Stimulated activated CD4-positive, alpha-beta T cell treated with anti-CD3 and anti-CD28 coated beads, Interleukin-15, amount 100 ng/mL, for 24 hours (primary cell): Measurements from ENCODE around the gene NPAS3.

Experiments
- DNase-seq: peaks from one replicate; pipeline ENCODE4 v3.0.0-alpha.2; 2020

NPAS3 gene

DNA sequence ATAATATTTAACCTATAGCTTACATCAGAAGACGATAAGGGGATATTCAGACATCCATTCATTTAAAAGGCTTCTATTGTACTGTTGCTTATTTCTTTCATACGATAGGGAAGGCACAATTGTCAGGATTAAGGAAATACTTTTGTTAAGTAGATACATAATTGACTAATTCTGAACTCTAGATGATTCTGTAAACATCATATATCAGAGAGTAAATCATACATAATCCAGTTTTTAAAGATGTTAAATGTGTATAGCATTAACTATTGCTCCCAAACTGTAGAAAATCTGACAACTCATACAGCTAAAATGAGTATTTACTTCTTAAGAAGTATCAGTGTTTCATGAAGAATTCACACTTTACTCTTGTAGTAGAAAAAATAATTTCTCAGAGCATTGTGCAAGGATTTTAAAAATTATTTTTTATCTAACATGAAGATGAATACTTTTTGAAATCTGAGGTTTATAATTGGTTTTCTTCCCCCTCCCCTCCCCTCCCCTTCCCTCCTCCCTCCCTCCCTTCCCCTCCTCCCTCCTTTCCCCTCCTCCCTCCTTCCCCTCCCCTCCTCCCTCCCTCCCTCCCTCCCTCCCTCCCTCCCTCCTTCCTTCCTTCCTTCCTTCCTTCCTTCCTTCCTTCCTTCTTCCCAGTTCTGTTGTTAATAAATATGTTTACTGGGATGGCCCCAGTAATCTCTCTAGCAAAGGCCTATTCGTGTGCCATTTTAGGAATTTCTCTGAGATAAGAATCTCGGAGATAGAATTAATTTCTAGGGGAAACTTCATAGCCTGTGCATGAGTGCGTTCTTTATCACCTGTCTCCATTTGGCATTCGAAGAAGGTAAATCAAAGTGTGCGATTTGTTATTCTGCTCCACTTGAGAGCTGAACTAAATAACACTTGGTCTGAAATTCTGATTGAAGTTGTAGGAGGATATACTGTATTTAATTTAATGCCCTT lies 2.3 kb downstream of the NPAS3 start:
- DNase-seq: no peak

- no peak for DNase-seq
Measured at GRCh38 chr14:32941668-32942065, 3.0 kb downstream of the NPAS3 start.

DNA sequence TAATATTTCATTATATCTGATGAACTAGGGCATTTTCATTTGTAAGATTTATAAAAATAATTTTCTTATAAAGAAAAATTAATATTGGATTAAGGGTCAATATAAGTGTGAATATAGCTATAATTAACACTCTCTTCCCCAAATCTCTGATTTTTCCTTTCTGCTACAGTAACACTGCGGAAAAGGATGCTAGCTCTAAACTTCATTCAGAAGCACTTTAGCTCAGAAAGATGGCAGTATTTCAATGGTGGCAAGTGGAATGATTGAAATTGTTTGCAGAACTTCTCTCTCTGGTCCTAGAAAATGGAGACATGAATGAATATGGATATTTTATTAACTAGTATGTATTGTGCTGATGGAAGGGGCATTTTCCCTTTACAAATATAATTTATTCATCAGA lies 8.4 kb downstream of the NPAS3 start:
- DNase-seq: no peak

DNA sequence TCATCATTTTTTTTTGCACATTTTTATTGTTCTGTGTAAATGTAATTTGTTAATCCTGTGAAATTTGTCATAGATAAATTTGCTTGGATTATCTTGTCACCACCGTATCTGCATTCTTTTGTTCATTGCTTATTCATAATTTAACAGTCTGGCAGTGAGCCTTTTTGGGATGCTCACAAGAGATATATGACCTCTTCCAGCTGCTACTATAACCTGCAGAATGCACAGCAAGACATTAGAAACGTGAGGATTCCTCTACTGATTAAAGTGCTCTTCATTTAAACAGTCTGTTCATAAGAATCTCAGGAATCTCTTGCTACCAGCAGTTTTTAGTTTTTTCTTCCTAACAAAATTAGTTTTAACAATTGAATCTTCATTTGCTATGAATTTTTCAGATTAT lies 9.1 kb downstream of the NPAS3 start:
- no peak for DNase-seq

DNA sequence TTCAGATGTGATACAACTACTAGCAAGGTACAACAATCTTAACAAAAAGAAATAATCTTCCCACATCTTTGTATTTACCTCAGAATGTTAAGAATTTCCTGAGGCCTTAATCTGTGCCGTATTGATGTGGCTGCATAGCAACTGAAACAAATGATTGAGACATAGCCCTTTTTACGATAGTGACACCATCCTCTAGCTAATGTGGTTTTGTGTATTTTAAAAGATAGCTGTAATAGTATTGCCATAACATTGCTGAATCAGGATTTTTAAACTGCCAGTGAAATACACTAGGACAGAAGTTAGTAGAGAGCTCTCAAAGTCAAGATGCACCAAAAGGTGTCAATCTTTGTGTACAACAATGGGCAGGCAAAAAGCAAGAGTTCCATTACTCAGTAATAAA lies 11.9 kb downstream of the NPAS3 start:
- DNase-seq: no peak

DNA sequence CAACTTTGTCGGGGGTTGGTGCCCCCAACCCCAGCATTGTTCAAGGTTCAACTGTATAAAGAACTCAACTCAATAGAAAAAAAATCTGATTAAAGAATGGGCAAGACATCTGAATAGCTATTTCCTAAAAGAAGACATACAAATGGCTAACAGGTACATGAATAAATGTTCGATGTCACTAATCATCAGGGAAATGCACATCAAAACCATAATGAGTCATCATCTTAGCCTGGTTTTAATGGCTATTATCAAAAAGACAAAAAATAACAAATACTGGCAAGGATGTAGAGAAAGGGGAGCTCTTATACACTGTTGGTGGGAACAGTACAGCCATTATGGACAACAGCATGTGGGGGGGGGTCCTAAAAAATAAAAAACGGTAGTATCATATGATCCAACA lies 28.7 kb downstream of the NPAS3 start:
- DNase-seq: no peak

DNA sequence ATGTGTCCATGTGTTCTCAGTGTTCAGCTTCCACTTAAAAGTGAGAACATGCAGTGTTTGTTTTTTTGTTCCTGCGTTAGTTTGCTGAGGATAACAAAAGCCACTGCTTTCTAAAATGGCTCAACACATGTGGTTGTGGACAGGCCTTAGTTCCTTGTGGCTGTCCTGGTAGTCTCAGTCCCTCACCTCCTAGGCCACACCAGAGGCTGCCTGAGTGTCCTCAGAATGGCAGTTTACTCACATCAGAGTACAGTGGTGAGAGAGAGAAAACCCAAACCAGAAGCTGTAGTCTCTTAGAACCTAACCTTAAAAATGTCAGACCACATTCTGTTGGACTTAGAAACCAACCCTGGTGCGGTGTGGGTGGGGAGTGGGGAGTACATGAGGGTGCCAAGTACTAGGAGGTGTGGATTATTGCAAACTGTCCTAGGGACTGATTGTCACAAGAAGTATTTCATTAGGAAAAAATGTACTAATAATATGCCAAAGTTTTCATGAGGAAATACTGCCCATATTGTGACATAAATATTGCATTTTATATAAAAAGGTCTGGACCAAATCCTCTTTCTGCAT lies 30.4 kb downstream of the NPAS3 start:
- DNase-seq: no peak

DNA sequence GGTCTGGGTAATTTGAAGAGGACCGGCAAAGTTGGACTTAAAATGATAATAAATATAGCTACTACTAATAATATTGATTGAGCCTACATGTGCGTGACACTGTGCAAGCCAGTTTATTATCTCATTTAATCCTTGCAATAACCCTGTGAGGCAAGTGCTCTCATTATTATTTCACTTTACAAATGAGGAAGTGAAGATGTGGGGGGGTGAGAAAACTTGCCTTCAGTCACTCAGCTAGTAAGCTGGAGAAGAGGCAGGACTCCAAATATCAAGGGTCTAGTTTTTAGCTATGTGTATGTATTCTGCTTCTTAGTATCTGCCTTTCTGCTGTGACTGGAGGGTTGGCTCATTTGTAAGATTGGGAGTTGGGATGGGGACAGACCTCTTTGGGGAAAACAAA lies 39.2 kb downstream of the NPAS3 start:
- DNase-seq: no peak

GRCh38 chr14:32978691-32979255 lies 40.1 kb downstream of the NPAS3 start:
- no peak for DNase-seq

GRCh38 chr14:32980178-32980901 lies 41.7 kb downstream of the NPAS3 start:
- DNase-seq: no peak

GRCh38 chr14:32980902-32981501 lies 42.3 kb downstream of the NPAS3 start:
- DNase-seq: no peak

GRCh38 chr14:32984241-32984930 lies 45.7 kb downstream of the NPAS3 start:
- DNase-seq: no peak

DNA sequence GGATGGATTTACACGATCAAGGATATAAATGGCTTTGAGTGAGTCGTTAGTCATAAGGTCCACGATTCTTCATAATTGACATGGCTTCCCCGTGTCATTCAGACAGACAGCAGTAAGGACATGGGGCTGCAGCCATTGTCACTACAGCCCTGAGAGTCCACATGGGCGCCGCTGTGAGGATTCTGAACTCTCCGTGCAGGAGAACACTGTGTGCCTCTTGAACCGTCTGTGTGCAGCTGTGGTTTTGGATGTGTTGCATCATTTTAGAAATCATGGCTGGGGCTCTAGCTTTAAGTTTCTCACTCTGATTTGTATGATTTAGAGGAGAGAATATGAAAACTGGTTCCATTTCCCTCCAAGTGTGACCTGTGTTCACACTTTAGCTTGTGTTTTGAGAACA lies 47.2 kb downstream of the NPAS3 start:
- DNase-seq: no peak

GRCh38 chr14:32986791-32987540 lies 48.3 kb downstream of the NPAS3 start:
- no peak for DNase-seq

DNA sequence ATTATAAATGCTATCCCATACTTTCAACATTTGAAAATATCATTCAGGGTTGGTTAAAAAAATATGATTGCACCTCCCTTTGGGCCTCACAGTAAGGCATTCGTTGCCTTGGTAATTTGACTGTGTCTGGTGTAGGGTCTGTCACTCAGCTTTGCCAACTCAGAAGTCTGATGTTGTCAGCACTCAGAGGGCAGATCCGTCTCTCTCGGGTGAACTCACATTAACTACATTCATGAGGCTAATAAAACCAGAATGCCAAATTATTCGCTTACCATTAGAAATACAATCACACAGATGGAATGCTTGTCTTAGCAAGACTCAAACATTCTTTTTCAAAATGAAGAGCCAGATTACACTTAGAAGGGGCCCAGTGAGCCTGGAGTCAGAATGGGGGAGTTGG lies 53.0 kb downstream of the NPAS3 start:
- DNase-seq: no peak

- DNase-seq: no peak
Measured at GRCh38 chr14:32993921-32994320, 55.2 kb downstream of the NPAS3 start.

GRCh38 chr14:32996343-32996742 lies 57.7 kb downstream of the NPAS3 start:
- no peak for DNase-seq

- DNase-seq: no peak
Measured at GRCh38 chr14:32998433-32998832, 59.8 kb downstream of the NPAS3 start.

DNA sequence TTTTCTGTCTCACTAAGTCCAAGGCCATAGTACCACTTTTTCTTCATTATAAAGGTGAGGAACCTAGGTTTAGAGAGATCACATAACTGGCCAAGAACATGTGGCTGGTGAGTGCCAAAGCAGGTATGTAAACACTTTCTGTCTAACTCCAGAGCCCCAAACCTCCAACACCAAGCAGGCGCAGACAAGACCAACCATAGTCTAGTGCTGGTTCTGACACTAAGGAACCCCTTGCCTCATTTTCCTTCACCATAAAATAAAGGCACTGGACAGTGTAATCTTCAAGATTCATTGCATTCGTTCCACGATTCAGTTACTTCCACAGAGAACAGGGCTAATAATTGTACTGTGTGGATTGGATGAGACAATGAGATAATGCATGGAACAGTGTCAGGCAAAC lies 71.0 kb downstream of the NPAS3 start:
- no peak for DNase-seq

DNA sequence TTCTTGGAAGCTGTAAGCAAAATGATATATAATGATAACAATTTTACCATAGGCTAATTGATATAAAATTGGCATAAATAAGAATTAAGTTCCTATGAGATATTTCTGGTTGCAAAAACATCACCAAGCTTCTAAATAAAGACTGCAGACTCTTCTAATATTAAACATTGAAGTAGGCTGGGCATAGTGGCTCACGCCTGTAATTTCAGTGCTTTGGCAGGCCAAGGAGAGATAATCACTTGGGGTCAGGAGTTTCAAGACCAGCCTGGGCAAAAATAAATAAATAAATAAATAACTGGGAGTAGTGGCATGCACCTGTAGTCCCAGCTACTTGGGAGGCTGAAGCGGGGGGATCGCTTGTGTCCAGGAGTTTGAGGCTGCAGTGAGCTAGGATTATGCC lies 71.8 kb downstream of the NPAS3 start:
- DNase-seq: no peak

GRCh38 chr14:33014710-33015109 lies 76.0 kb downstream of the NPAS3 start:
- no peak for DNase-seq

GRCh38 chr14:33016613-33017012 lies 77.9 kb downstream of the NPAS3 start:
- no peak for DNase-seq
